ENCODE results near the gene PLLP.

DNA sequence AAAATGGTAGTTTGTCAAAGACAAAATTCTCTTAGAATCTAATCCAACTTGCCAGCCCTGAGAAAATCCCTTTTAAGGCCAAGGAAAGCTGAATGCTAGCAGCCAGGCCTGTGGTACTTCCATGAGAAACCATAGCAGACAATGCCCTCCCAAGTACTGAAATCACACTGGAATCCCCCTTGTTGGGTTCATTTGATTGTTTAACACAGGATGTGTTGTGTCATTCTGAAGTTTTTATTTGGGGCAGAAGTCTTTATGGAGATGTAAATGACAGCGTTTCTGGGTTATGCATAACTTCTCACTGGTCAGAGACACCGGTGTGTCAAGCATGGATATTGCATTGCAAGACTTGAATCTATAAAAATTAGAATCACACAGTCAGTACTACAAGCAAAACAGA, 45.4 kb downstream of the PLLP start:
- no peak for TF ChIP-seq POLR2AphosphoS5 (IDR thresholded peaks at IDR 0.05; ENCODE audit: low read depth, low read length)
- TF ChIP-seq SIN3A (IDR thresholded peaks at IDR 0.05; ENCODE audit: borderline replicate concordance, insufficient read depth, low read length) = no peak

Data from PFSK-1 (cell line).